Breast epithelium (tissue), 4 donors: Measurements from ENCODE around the gene ITPR1. TPM values are rescaled to one million over a fixed set of nuclear protein-coding genes. Genes with fewer than 3 reads are reported as not detected.

Experiments used
- DNase-seq, 2 donors: peaks; one replicate each; pipeline ENCODE4 v3.0.0-alpha.2; 2019; ENCODE audit warnings: low spot score in 2 of 2
- H3K27ac ChIP-seq, 2 donors: fragments of 200-600 bp; sonication (generic) in 1 of 2; one replicate each; pipeline ENCODE4 v1.5.1; 2016 to 2019; ENCODE audit warnings: mild to moderate bottlenecking in 1 of 2
- H3K27me3 ChIP-seq, 2 donors: fragments of 200-600 bp; sonication (generic) in 1 of 2; one replicate each; pipeline versions ENCODE4 v1.5.1 to v1.6.0; 2017 to 2019; ENCODE audit warnings: control low read depth in 1 of 2, mild to moderate bottlenecking in 1 of 2
- H3K36me3 ChIP-seq: fragments of 200-600 bp; one replicate; pipeline ENCODE4 v1.5.1; 2019
- H3K4me1 ChIP-seq, 2 donors: fragments of 200-600 bp; sonication (generic); one replicate each; pipeline ENCODE4 v1.5.1; 2016 to 2019; ENCODE audit warnings: control low read depth in 1 of 2
- H3K4me3 ChIP-seq, 3 donors: fragments of 200-600 bp; sonication (generic); 1 replicate in 2 of 3; 2 replicates in 1 of 3; pipeline ENCODE4 v1.5.1; 2016 to 2019; ENCODE audit warnings: mild to moderate bottlenecking in 3 of 3, moderate library complexity in 2 of 3
- H3K9me3 ChIP-seq, 2 donors: fragments of 200-600 bp; sonication (generic) in 1 of 2; one replicate each; pipeline ENCODE4 v1.5.1; 2016 to 2019; ENCODE audit warnings: control low read depth in 1 of 2
- POLR2A ChIP-seq: fragments of 450-650 bp; IDR thresholded peaks from one replicate; pipeline ENCODE4 v1.6.1; 2016; ENCODE audit warnings: antibody characterized with exemption, mild to moderate bottlenecking, moderate library complexity
- POLR2AphosphoS5 ChIP-seq, 3 donors: sonication (generic); formaldehyde crosslinking; IDR thresholded peaks; one replicate each; pipeline ENCODE4 v1.6.1; 2017; ENCODE audit warnings: antibody characterized with exemption in 3 of 3
- intact Hi-C: fragments of 100-400 bp; cut with DNase I; formaldehyde crosslinking; loops from one replicate; pipeline ENCODE4 v1.15.1; 2023; ENCODE audit warnings: low total_unique reads
- total RNA-seq, 3 donors: library from RNA; depleted of rRNA; stranded (reverse); fragments of >200 nt; gene quantifications; one replicate each; pipeline ENCODE4 v1.1.0, GENCODE V29; 2016
- TF ChIP-seq, protein P1 (sequence below), 3 donors: fragments of 450-650 bp; IDR thresholded peaks; one replicate each; pipeline ENCODE4 v1.5.1; 2016 to 2017; ENCODE audit warnings: antibody characterized with exemption in 3 of 3, mild to moderate bottlenecking in 3 of 3, moderate library complexity in 3 of 3

ITPR1 gene
- total RNA-seq, 3 donors from 2014 or later, result 53.8 to 227 (median 174) TPM

DNA sequence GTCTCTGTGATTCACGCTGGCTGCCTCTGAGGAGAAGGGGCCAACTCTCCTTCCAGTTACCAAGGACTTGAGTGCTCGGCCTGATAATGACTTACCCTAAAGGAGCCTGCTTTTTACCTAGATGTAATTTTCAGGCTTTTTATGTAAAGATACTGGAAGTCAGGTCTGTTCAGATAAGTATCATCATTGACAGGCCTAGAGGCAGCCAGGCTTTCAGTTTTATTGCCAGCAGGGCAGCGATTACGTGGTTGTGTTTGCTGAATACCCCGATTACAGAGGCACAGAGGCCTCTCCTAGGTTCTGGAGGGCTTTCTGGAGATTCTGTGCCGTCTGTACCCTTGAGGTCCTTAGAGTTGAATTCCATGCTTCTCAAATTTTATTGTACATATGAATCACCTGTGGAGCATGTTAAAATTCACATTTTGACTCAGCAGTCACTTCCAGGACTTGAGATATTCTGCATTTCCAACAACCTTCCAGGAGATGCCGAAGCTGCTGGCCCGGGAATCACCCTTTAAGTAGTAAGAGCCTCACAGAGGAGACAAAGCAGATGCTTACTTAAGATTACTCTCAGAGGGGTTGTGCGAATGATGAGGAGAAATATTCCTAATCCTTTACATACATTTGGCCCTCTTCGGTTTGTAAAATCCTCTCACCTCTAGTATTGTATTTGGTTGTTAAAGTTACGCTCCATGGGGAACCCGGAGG is 326.0 kb downstream of the ITPR1 start:
- Histone ChIP-seq H3K4me1 (no peaks in the 10 kb centered on the region), H3K27me3 (no peaks in the 10 kb centered on the region), H3K4me3 (no peak overlapping the region), H3K36me3 (no peaks in the 10 kb centered on the region), H3K9me3 (no peaks in the 10 kb centered on the region), H3K27ac (no peak overlapping the region)
- intact Hi-C loops, result no loop called here
- no peak for DNase-seq
- TF ChIP-seq, protein P1, sequence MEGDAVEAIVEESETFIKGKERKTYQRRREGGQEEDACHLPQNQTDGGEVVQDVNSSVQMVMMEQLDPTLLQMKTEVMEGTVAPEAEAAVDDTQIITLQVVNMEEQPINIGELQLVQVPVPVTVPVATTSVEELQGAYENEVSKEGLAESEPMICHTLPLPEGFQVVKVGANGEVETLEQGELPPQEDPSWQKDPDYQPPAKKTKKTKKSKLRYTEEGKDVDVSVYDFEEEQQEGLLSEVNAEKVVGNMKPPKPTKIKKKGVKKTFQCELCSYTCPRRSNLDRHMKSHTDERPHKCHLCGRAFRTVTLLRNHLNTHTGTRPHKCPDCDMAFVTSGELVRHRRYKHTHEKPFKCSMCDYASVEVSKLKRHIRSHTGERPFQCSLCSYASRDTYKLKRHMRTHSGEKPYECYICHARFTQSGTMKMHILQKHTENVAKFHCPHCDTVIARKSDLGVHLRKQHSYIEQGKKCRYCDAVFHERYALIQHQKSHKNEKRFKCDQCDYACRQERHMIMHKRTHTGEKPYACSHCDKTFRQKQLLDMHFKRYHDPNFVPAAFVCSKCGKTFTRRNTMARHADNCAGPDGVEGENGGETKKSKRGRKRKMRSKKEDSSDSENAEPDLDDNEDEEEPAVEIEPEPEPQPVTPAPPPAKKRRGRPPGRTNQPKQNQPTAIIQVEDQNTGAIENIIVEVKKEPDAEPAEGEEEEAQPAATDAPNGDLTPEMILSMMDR (IDR thresholded peaks at IDR 0.05), result no peak
- no peak for TF ChIP-seq POLR2AphosphoS5 (IDR thresholded peaks at IDR 0.05)
- TF ChIP-seq POLR2A, result no peak

DNA sequence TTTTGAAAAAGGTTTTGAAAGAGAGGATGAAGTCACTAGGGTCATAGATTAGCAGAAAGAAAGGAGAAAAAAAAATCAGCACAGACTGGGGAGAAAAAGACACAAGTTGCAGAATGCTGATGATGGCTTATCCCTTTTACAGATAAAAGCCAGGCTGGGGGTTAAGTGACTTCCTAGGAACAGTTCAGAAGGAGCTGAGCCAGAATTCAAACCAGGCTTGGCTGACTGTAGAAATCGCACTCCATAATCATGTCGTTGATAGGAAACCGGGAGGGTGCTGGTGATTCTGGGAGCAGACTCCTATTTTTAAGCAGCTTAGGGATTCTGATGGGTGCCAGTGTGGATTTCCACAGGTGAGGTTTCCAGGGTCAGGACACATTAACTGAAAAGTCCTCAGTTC is 326.6 kb downstream of the ITPR1 start:
- no peak overlapping the region for H3K4me3 ChIP-seq
- DNase-seq, result no peak
- H3K9me3 ChIP-seq, result no peaks in the 10 kb centered on the region
- no peaks in the 10 kb centered on the region for H3K36me3 ChIP-seq
- no peak overlapping the region for H3K27ac ChIP-seq
- H3K4me1 ChIP-seq, result no peaks in the 10 kb centered on the region
- intact Hi-C loops, result no loop called here
- TF ChIP-seq POLR2A, result no peak
- TF ChIP-seq, protein P1 (IDR thresholded peaks at IDR 0.05), result no peak
- no peak for TF ChIP-seq POLR2AphosphoS5 (IDR thresholded peaks at IDR 0.05)
- H3K27me3 ChIP-seq, result no peaks in the 10 kb centered on the region

DNA sequence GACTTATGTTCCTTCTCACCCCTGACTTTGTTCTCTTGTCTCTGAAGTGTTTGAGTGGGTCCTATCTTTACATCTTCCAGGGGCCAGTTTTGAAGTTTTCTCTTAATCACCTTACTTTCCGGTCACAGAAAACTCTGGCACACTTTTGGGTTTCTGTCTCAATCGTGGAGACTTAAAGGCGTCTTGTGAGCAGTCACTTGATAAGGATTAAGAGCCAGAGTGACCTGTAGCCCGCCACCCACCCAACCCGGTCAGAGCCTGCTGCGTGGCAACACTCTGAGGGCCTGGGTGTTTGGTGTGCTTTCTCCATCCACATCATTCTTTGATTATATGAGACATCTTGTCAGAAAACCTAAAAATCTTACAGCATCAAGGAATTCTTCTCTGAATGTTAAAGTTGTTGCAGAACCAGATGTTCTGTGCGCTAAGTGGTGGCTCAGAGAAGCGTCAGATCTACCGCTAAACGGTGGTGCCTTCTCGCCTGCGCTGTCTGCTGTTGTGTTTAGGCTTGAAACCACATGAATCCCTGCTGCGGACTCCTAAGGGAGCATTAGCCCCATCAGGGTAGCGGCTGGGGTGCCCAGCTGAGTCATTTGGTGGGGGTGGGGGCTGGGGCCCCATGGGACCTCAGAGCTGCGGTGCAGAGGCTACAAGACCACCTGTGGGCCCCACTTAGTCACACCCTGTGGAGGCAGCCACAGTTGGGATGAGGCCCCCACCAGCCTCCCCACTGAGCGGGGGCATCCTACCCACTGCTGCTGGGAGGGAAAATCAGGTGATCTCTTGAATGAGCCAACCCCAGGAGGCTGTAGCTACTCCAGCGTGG is 327.4 kb downstream of the ITPR1 start:
- Histone ChIP-seq H3K36me3 (no peaks in the 10 kb centered on the region), H3K4me3 (no peak overlapping the region), H3K9me3 (no peaks in the 10 kb centered on the region), H3K27me3 (no peaks in the 10 kb centered on the region), H3K4me1 (peaks cover 0 to 1% of the 10 kb centered on the region in 2 donors), H3K27ac (no peak overlapping the region)
- no peak for TF ChIP-seq POLR2A
- intact Hi-C loops, result no loop called here
- DNase-seq, result no peak

DNA sequence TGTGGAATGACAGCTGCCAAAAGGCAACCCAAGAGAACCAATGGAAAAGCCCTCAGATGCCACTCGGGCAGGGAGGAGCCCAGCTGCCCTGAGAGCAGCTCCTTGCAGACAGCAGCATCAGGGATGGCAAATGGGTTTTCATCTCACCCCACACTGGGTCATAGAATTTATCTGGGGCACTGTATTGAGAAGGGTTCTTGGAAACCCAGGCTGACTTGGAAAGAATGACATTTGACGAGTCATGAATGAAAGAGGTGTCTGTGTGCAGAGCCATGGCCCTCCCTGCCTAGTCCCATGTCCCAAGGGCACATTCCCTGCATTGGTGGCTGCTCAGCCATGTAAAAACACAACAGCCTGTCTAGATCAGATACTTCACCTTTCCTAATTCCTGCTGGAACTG is 328.2 kb downstream of the ITPR1 start:
- H3K27me3 ChIP-seq, result no peaks in the 10 kb centered on the region
- no peaks in the 10 kb centered on the region for H3K9me3 ChIP-seq
- TF ChIP-seq, protein P1 (IDR thresholded peaks at IDR 0.05), result no peak
- TF ChIP-seq POLR2A, result no peak
- no peak for TF ChIP-seq POLR2AphosphoS5 (IDR thresholded peaks at IDR 0.05)
- peaks cover 0 to 4% of the 10 kb centered on the region in 2 donors for H3K4me1 ChIP-seq
- H3K4me3 ChIP-seq, result no peak overlapping the region
- peak in 1 of 2 donors; percentile 60 for DNase-seq
- no peaks in the 10 kb centered on the region for H3K36me3 ChIP-seq
- peak overlapping the region in 1 of 2 donors; percentile 40 for H3K27ac ChIP-seq
- intact Hi-C loops, result no loop called here

DNA sequence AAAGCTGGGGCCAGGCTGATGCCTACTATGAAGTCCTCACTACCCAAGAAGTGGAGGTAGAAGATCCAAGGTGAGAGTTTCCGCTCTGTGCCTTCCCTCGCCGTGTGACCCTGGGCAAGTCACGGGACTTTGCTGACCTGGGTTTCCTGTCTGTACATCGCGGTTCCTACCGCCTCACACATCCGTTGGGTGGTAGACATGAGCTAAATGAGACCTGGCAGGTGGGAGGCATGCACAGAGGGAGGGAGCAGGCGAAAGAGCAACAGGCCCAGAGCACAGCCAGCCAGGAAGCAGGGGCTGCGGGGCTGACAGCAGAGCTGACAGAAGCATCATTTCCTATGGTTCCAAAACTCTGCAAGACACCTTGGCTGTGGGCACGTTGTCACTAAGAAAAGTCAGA is 328.8 kb downstream of the ITPR1 start:
- no peaks in the 10 kb centered on the region for H3K9me3 ChIP-seq
- TF ChIP-seq, protein P1 (IDR thresholded peaks at IDR 0.05), result no peak
- TF ChIP-seq POLR2A (no peak), POLR2AphosphoS5 (IDR thresholded peaks at IDR 0.05) (no peak)
- H3K36me3 ChIP-seq, result no peaks in the 10 kb centered on the region
- H3K27me3 ChIP-seq, result no peaks in the 10 kb centered on the region
- H3K27ac ChIP-seq, result no peak overlapping the region
- DNase-seq, result no peak
- no peak overlapping the region for H3K4me3 ChIP-seq
- intact Hi-C loops, result no loop called here
- peaks cover 0 to 4% of the 10 kb centered on the region in 2 donors for H3K4me1 ChIP-seq
